NCI-H1105 (cell line): ENCODE measurements around the gene DTX3L.

Source experiments
- DNase-seq: peaks from one replicate; lab custom pipeline; 2025; lab: John Stamatoyannopoulos, UW

Gene DTX3L

GRCh38 chr3:122606330-122606729 is 42.2 kb downstream of the DTX3L start:
- no peak for DNase-seq

DNA sequence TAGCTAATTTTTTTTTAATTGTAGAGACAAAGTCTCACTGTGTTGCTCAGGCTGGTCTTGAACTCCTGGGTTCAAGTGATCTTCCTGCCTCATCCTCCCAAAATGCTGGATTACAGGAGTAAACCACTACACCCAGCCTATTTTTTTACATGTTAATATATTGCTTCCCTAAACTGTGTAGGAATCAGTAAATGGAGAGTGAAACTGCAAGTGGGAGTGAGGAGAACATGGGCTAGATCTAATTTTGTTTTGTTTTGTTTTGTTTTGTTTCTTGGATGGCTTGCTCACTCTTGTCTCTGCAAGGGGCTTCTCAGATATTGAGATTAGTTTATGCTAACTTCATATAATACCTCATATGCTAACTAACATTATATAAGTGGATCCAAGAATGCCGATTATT is 44.8 kb downstream of the DTX3L start:
- no peak for DNase-seq

DNA sequence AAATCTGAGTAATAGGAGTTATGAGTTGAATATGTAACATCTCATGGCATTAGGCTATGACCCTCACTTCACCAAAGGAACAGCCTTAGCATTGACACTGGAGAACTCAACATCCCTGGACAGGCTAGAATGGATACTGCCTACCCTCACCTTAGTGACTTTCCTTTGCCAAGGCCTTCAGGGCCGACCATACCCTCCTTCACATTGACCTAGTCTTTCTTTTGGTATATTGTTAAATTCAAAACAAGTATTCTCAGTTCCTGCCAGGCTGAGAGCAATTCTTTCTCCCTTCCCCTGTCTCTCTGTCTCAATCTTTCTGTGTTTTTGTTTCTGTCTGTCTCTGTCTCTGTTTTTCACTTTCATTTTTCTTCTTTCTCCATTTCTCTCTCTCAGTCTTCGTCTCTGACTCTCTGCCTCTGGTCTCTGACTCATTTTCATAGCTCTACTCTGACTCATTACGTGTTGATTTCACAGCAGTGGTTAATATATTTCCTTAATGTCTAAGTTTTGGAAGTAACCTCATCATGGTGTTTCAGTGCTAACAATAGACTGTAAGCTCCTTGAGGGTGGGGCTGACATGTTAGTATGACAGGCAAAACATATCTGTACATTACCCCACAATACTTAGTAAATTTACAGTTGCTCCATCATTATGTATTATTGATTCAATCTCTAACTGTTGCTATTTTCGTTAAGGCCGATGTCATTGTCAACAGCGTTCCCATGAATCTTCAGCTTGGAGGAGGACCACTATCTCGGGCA is 45.8 kb downstream of the DTX3L start:
- DNase-seq, result no peak

GRCh38 chr3:122612696-122613095 is 48.6 kb downstream of the DTX3L start:
- no peak for DNase-seq

DNA sequence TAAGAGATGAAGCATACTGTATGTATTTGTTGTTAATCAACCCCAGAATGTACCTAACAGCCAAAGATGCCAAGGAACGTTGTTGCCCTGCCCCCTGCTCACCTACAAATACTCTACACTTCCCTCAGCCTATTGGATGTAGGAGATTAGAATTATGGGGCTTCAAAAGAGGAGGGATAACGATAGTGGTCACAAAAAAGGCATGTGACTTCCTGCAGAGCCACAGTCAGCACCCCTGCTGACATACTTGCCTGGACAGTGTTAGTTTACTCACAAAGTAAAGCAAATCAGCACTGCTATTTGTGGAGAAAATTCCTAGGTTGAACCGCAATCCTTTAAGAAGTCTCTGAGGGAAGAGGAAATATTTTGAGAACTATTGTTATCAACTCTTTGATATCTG is 51.2 kb downstream of the DTX3L start:
- no peak for DNase-seq

- no peak for DNase-seq
Measured at GRCh38 chr3:122618614-122619013, 54.5 kb downstream of the DTX3L start.

DNA sequence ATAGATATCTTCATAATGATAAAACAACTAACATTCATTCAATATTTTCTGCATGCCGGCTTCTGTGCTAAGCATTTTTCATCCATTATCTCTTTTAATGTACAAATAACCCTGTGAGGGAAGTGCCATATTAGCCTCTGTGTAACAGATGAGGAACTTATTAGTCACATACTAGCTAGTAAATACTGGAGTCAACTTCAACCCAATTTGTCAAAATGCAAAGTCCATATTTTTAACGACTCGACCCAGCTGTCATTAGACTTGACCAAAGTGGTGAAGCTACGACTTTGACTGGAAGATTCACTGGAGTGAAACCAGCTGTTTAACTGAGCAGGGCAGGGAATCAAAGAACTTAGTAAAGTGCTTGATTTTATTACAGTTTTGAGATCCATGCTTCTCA is 54.9 kb downstream of the DTX3L start:
- DNase-seq, result no peak

DNA sequence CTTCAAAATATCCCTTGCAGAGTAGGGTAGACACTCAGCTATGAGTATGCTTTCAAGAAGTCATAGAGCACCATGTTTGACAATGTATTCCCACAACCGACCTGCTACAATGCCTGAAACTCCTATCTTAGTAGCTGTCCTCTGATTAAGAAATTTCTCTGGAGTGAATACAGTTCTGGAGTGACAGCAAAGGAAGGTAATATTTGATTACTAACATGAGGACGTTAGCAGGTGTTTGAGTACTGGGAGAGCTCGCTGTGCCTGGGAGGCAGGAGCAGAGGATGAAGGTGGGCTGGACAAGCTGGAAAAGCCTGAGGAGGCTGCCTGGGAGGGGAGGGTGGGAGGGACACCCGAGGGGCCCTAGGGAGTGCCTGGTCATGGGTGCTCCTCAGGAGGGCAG is 56.3 kb downstream of the DTX3L start:
- DNase-seq, result no peak

- DNase-seq, result peak; percentile 29
Measured at GRCh38 chr3:122621112-122621511, 57.0 kb downstream of the DTX3L start.

GRCh38 chr3:122623031-122623829 is 59.1 kb downstream of the DTX3L start:
- no peak for DNase-seq
